Measurements from ENCODE around the gene AKR1A1. TPM values are rescaled to one million over a fixed set of nuclear protein-coding genes. Genes with fewer than 3 reads are reported as not detected.

The AKR1A1 gene
- total RNA-seq, 3 donors from 2014 or later: 231 to 243 (median 243) TPM

DNA sequence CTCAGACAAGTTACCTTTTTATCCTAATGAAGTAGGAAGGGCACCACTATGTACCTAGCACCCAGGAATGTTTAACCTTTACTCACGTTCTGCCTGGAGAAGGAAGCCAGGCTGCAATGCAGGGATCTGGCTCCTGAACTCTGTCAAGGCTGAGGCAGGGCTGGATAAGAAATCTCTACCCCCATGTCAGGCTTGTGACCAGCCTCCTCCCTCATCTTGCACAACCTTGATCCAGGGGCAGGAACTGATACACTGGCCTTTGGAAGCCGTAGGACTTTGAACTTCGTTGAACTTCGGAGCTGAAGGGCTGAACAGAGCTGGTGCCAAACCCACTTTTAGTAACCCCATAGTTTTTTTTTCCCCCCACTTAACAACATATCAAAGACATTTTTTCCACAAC is 8.0 kb upstream of the AKR1A1 start:
- H3K4me3 Mint-ChIP-seq: no peak overlapping the region
- no peaks in the 10 kb centered on the region for H3K36me3 Mint-ChIP-seq (ENCODE audit: insufficient read depth)
- H3K27me3 Mint-ChIP-seq (ENCODE audit: low read depth): no peaks in the 10 kb centered on the region
- H3K4me1 Mint-ChIP-seq (ENCODE audit: low read depth): peaks cover 32% of the 10 kb centered on the region
- DNase-seq (no peak), ATAC-seq (no peak)
- H3K9me3 Mint-ChIP-seq: no peaks in the 10 kb centered on the region

DNA sequence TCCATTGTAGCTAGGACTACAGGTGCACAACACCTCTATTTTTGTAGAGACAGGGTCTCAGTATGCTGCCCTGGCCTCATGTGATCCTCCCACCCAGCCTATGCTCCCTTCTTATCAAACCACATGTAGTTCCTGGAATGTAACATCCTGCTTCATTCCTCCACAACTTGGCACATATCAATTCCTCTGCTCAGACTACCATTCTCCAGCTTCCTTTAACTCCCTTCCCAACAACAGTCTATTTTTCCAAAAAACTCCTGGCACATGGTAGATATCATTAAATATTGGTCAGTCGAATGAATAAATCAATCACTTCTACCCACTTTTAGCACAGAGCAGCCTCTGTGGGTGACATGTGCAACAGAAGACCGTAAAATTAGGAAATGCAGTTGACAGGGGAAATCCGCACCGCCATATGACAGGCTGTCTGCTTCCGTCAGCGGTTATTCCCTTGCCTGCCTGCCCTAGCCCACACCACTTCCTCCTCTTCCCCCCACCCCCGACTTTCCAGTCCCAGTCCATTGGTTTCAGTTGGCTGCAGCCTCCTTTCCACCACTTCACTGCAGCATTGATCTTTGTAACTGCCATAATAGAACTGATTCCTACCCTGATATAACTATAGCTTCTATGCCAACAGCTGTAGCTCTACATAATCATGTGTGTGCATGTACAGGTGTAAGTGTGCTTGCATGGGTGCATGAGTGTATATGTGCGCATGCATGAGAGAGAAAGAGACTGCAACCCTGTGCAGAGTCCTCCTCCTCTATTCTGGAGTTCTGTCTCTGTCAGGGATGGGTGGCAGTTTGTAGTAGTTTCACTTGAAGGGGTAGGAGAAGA is 6.8 kb upstream of the AKR1A1 start:
- ATAC-seq (peak; percentile 90 to 94), DNase-seq (peak; percentile 72)
- Mint-ChIP-seq H3K4me3 (peak overlapping the region; percentile 66), H3K27me3 (ENCODE audit: low read depth) (no peaks in the 10 kb centered on the region), H3K9me3 (no peaks in the 10 kb centered on the region), H3K36me3 (ENCODE audit: insufficient read depth) (no peaks in the 10 kb centered on the region), H3K4me1 (ENCODE audit: low read depth) (peaks cover 32% of the 10 kb centered on the region)

DNA sequence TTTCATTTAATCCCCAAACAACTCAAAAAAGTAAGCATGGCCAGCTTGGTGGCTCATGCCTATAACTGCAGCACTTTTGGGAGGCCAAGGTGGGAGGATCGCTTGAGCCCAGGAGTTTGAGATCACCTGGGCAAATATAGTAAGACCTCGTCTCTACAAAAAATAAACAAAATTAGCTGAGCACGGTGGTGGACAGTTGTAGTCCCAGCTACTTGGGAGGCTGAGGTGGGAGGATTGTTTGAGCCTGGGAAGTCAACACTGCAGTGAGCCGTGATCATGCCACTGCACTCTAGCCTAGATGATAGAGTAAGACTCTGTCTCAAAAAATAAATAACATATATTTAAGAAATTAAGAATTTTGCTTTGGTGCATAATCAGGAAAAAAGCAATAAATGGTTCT is 6.1 kb upstream of the AKR1A1 start:
- no peak for ATAC-seq
- no peak for DNase-seq
- no peaks in the 10 kb centered on the region for H3K9me3 Mint-ChIP-seq
- H3K36me3 Mint-ChIP-seq (ENCODE audit: insufficient read depth): no peaks in the 10 kb centered on the region
- H3K4me3 Mint-ChIP-seq: no peak overlapping the region
- H3K27me3 Mint-ChIP-seq (ENCODE audit: low read depth): no peaks in the 10 kb centered on the region
- peaks cover 32% of the 10 kb centered on the region for H3K4me1 Mint-ChIP-seq (ENCODE audit: low read depth)

DNA sequence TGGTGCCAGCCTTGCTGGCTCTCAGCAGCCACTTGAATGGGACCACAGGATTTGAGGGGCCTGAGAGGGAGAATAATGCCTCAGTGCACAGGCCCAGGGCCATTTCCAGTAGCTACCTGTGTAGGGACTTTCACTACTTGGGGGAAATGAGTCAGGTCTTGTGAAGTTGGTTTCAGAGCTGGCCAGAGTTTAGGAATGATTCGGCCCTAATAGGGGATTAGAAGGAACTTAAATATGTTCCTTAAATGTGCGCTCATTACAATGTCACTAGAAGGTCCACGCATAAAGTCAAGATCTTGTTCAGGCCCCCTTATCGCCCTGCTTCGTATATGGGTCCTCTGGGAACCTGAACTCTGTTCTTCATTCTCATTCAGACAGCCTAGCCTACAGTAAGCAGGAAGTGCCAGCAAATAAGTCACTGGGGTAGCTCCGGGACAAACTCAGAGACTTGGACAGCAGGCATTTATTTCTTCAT is 5.6 kb upstream of the AKR1A1 start:
- Mint-ChIP-seq H3K36me3 (ENCODE audit: insufficient read depth) (no peaks in the 10 kb centered on the region), H3K9me3 (no peaks in the 10 kb centered on the region), H3K4me1 (ENCODE audit: low read depth) (peaks cover 32% of the 10 kb centered on the region), H3K27me3 (ENCODE audit: low read depth) (no peaks in the 10 kb centered on the region), H3K4me3 (no peak overlapping the region)
- peak in 1 of 2 donors; percentile 34 for ATAC-seq
- DNase-seq: no peak

DNA sequence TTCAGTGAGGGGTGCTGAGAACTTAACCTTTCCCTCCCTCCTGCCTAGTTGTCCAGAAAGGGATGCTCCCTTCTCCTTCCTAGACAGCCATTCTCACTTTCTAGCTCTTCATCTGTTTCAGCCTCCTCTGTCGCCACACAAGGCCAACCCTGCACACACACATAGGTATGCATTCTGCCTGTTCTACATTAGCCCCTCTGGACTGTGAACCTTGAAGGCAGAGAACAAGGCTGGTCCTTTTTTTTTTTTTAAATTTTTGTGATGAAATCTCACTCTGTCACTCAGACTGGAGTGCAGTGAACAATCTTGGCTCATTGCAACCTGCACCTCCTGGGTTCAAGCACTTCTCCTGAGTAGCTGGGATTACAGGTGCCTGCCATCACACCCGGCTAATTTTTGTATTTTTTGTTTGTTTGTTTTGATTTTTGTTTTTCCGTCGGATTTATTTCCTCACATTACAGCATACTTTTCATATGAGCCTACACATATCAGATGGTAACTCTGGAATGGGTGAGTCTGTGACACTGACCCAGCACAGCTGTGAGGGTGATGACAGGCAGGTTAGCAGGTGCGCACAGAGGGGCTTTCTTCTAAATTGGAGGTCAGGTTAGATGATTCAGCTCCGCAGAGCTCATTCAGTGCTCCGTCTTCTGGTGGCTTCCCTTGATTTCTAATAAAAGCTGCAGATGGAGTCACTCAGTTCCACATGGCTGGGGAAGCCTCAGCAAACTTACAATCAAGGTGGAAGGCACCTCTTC is 4.9 kb upstream of the AKR1A1 start:
- no peaks in the 10 kb centered on the region for H3K36me3 Mint-ChIP-seq (ENCODE audit: insufficient read depth)
- peaks cover 32% of the 10 kb centered on the region for H3K4me1 Mint-ChIP-seq (ENCODE audit: low read depth)
- DNase-seq (no peak), ATAC-seq (no peak)
- no peaks in the 10 kb centered on the region for H3K9me3 Mint-ChIP-seq
- no peak overlapping the region for H3K4me3 Mint-ChIP-seq
- no peaks in the 10 kb centered on the region for H3K27me3 Mint-ChIP-seq (ENCODE audit: low read depth)

DNA sequence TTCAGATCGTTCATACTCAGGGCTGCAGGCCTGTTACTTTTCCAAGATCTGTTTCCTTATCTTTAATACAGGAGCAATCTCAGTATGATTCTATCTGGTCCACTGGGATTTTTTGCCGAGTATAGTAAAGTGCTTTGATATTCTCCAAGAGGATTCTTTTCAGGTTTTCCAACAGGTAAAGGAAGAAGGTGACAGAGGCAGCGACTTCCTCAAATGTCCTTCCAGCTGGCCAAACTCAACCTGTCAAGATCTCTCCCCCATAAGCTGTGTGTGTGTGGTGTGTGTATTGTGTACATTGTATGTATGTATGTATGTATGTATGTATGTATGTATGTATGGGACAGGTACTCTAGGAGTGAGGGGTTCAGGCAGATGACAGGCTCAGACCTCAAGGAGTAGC is 1.1 kb downstream of the AKR1A1 start:
- DNase-seq: no peak
- Mint-ChIP-seq H3K9me3 (no peaks in the 10 kb centered on the region), H3K4me1 (ENCODE audit: low read depth) (peaks cover 17% of the 10 kb centered on the region), H3K27me3 (ENCODE audit: low read depth) (no peaks in the 10 kb centered on the region), H3K36me3 (ENCODE audit: insufficient read depth) (peaks cover 14% of the 10 kb centered on the region), H3K4me3 (peak overlapping the region; percentile 98)
- ATAC-seq: no peak

DNA sequence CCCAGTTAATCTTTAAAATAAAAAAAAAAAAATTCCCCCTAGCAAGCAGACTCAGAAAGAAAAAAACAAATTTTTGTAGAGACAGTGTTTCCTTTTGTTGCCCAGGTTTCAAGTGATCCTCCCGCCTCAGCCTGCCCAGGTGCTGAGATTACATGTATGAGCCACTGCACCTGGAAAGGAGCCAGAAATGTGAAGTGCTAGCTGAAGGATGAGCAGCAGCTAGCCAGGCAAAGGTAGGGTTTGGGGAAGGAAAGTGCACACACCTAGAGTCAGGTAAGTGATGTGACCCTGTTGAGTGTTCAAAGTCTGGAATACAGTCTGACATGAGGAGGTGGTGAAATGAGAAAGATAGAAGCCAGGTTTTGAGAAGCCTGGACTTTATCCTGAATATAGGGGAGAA is 1.7 kb downstream of the AKR1A1 start:
- no peak for DNase-seq
- Mint-ChIP-seq H3K4me3 (peak overlapping the region; percentile 98), H3K9me3 (no peaks in the 10 kb centered on the region), H3K4me1 (ENCODE audit: low read depth) (peaks cover 17% of the 10 kb centered on the region), H3K36me3 (ENCODE audit: insufficient read depth) (peaks cover 14% of the 10 kb centered on the region), H3K27me3 (ENCODE audit: low read depth) (no peaks in the 10 kb centered on the region)
- no peak for ATAC-seq

DNA sequence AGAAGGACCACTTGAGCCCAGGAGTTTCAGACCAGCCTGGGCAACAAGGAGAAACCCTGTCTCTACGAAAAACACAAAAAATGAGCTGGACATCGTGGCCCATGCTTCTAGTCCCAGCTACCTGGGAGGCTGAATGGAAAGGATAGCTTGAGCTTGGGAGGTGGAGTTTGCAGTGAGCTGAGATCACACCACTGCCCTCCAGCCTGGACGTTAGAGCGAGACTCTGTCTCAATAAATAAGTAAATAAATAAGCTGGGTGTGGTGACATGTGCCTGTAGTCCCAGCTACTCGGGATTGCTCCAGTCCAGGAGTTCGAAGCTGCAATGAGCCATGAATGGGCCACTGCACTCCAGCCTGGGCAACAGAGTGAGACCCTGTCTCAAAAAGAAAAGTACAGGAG is 3.6 kb downstream of the AKR1A1 start:
- Mint-ChIP-seq H3K36me3 (ENCODE audit: insufficient read depth) (peaks cover 14% of the 10 kb centered on the region), H3K27me3 (ENCODE audit: low read depth) (no peaks in the 10 kb centered on the region), H3K4me1 (ENCODE audit: low read depth) (peaks cover 19% of the 10 kb centered on the region), H3K4me3 (no peak overlapping the region), H3K9me3 (no peaks in the 10 kb centered on the region)
- ATAC-seq (no peak), DNase-seq (no peak)

DNA sequence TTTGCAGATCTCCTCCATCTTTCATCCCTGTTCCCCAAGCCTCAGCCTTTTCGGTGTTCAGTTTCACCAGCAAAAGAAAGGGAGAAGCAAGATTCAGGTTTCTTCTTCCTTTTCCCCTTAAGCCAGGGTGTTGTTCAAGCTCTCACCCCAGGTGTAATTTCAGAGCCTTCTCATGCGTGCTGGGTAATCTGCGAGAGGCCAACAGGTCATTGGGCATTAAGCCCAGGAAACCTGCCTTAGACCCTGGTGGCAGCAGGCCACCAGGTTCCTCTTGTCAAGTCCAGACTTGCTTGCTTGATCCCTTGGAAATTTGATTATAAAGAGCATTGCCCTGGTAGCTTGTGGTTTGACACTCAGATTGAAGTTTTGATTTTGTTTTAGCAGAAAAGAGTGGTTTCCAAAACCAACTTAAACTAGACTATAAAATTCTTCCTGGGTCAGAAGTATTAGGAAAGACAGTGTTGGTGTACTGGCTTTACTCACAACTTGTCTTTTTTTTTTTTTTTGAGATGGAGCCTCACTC is 6.9 kb downstream of the AKR1A1 start:
- peaks cover 18% of the 10 kb centered on the region for H3K36me3 Mint-ChIP-seq (ENCODE audit: insufficient read depth)
- H3K27me3 Mint-ChIP-seq (ENCODE audit: low read depth): no peaks in the 10 kb centered on the region
- peaks cover 9% of the 10 kb centered on the region for H3K4me1 Mint-ChIP-seq (ENCODE audit: low read depth)

DNA sequence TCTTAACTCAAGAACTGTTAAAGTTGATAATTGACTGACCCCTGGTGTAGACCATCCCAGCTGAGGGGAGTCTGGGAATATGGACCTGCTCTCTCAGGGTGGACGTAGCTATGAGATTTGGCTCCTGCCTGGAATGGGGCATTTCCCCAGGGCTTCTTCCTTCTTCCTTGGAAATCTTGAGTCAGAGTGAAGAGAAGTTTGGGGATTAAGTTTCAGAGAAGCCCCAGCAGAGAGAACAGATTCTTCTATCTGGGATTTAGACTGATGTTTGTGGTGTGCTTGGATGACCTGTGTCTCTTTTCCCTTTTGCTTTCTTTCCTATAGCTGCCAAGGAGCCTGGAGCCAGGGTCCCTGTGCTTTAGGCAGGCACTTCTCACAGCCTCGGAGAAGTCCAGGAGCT is 13.2 kb downstream of the AKR1A1 start:
- ATAC-seq: no peak
- Mint-ChIP-seq H3K36me3 (ENCODE audit: insufficient read depth) (peaks cover 35% of the 10 kb centered on the region), H3K27me3 (ENCODE audit: low read depth) (no peaks in the 10 kb centered on the region)

More for the DNA sequence above, 6.9 kb downstream of the AKR1A1 start:
- DNase-seq (no peak), ATAC-seq (no peak)
- Mint-ChIP-seq H3K9me3 (no peaks in the 10 kb centered on the region), H3K4me3 (no peak overlapping the region)

DNA sequence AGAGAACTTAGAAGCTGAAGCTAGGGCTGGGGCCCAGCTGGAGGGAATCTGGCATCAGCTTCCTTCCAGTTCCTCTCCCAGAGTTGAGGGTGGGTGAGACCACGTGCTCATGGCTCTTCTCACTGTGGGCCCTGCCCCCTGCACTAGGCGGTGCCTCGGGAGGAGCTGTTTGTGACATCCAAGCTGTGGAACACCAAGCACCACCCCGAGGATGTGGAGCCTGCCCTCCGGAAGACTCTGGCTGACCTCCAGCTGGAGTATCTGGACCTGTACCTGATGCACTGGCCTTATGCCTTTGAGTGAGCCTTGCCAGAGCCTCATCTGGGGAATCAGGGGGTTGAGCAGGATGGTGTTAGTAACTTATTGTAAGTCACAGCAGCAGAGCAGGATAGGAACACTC is 16.1 kb downstream of the AKR1A1 start:
- no peak for DNase-seq
- Mint-ChIP-seq H3K9me3 (no peaks in the 10 kb centered on the region), H3K4me3 (no peak overlapping the region), H3K27me3 (ENCODE audit: low read depth) (no peaks in the 10 kb centered on the region), H3K4me1 (ENCODE audit: low read depth) (no peaks in the 10 kb centered on the region), H3K36me3 (ENCODE audit: insufficient read depth) (peaks cover 33% of the 10 kb centered on the region)
- ATAC-seq: no peak

More for the DNA sequence above, 13.2 kb downstream of the AKR1A1 start:
- H3K4me3 Mint-ChIP-seq: no peak overlapping the region
- no peaks in the 10 kb centered on the region for H3K9me3 Mint-ChIP-seq
- DNase-seq: no peak
- H3K4me1 Mint-ChIP-seq (ENCODE audit: low read depth): no peaks in the 10 kb centered on the region

DNA sequence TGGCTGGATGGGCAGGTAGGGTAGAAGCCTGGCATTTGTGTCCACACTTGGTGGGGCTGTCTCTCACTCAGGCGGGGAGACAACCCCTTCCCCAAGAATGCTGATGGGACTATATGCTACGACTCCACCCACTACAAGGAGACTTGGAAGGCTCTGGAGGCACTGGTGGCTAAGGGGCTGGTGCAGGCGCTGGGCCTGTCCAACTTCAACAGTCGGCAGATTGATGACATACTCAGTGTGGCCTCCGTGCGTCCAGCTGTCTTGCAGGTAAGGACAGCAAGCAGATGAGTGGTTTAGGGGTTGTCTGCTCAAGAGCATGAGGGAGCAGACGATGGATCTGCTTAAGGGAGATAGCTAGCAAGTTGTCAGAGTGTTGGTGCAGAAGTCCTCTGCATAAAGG is 17.3 kb downstream of the AKR1A1 start:
- H3K36me3 Mint-ChIP-seq (ENCODE audit: insufficient read depth): peaks cover 29% of the 10 kb centered on the region
- H3K27me3 Mint-ChIP-seq (ENCODE audit: low read depth): no peaks in the 10 kb centered on the region
- no peak overlapping the region for H3K4me3 Mint-ChIP-seq
- H3K9me3 Mint-ChIP-seq: no peaks in the 10 kb centered on the region
- no peaks in the 10 kb centered on the region for H3K4me1 Mint-ChIP-seq (ENCODE audit: low read depth)
- DNase-seq: no peak
- ATAC-seq: no peak

DNA sequence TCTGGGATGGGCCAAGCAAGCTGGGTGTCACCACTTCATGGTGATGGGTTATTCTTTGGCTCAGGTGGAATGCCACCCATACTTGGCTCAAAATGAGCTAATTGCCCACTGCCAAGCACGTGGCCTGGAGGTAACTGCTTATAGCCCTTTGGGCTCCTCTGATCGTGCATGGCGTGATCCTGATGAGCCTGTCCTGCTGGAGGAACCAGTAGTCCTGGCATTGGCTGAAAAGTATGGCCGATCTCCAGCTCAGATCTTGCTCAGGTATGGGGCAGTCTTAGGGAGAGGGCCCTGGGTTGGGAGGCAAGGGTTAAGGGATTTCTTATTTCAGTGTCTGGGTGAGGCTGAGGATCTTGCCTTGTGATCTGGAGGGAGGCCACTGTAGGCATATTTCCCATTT is 17.8 kb downstream of the AKR1A1 start:
- no peak overlapping the region for H3K4me3 Mint-ChIP-seq
- H3K27me3 Mint-ChIP-seq (ENCODE audit: low read depth): no peaks in the 10 kb centered on the region
- no peak for DNase-seq
- H3K36me3 Mint-ChIP-seq (ENCODE audit: insufficient read depth): peaks cover 29% of the 10 kb centered on the region
- ATAC-seq: no peak
- H3K4me1 Mint-ChIP-seq (ENCODE audit: low read depth): no peaks in the 10 kb centered on the region
- H3K9me3 Mint-ChIP-seq: no peaks in the 10 kb centered on the region

DNA sequence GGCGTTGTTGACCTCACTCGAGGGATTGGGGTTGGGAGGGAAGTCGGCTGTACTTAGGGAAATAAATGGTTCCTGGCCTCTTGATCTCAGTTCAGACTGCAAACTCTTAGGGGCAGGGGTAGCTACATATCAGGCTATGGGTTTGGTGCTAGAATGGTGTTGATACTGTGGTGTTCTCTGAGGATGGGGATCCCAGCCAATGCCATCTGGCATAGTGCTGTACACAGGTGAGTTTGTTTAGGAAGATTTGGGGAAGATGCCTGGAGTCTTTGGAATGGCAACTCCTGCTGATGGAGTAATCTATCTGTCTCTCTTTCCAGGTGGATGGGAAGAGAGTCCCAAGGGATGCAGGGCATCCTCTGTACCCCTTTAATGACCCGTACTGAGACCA is 18.9 kb downstream of the AKR1A1 start:
- no peaks in the 10 kb centered on the region for H3K9me3 Mint-ChIP-seq
- ATAC-seq (peak in 1 of 2 donors; percentile 19), DNase-seq (no peak)
- no peaks in the 10 kb centered on the region for H3K27me3 Mint-ChIP-seq (ENCODE audit: low read depth)
- H3K4me1 Mint-ChIP-seq (ENCODE audit: low read depth): no peaks in the 10 kb centered on the region
- H3K4me3 Mint-ChIP-seq: no peak overlapping the region
- H3K36me3 Mint-ChIP-seq (ENCODE audit: insufficient read depth): peaks cover 22% of the 10 kb centered on the region

All from activated T-cell treated with anti-CD3 and anti-CD28 coated beads, Interleukin-2, amount 50 U/mL, for 4 hours (primary cell).